RWPE2 (cell line): ENCODE measurements around the gene CRY1.
"Not testable (repeated sequence)": the region's sequence is repeated elsewhere in the genome, so short reads cannot be mapped to it uniquely, and the experiment has no call there.

Experiments used
- ATAC-seq: fragments of 200-7000 bp; cut with Tn5 transposase; 3 replicates; pipeline ENCODE4 v1.9.1; 2021; ENCODE audit warnings: low read depth
- DNase-seq: peaks from one replicate; pipeline ENCODE4 v3.0.0-alpha.2; 2020; ENCODE audit warnings: low spot score
- H3K27ac ChIP-seq: fragments of 450-650 bp; 2 replicates; pipeline ENCODE4 v1.5.1; 2017; ENCODE audit warnings: mild to moderate bottlenecking; ENCODE audit not compliant: poor library complexity, severe bottlenecking
- H3K27me3 ChIP-seq: fragments of 250-450 bp; sonication (Bioruptor Pico); 2 replicates; pipeline ENCODE4 v1.5.1; 2021; ENCODE audit warnings: mild to moderate bottlenecking, moderate library complexity; ENCODE audit not compliant: insufficient read depth, poor library complexity, severe bottlenecking
- H3K36me3 ChIP-seq: fragments of 250-450 bp; sonication (Bioruptor Pico); 2 replicates; pipeline ENCODE4 v1.5.1; 2020; ENCODE audit warnings: low read depth, mild to moderate bottlenecking, moderate library complexity
- H3K4me1 ChIP-seq: fragments of 250-450 bp; sonication (Bioruptor Pico); 2 replicates; pipeline ENCODE4 v1.5.1; 2021; ENCODE audit warnings: mild to moderate bottlenecking, moderate library complexity; ENCODE audit not compliant: insufficient read depth, poor library complexity, severe bottlenecking
- H3K4me3 ChIP-seq: fragments of 250-450 bp; sonication (Bioruptor Pico); 2 replicates; pipeline ENCODE4 v1.5.1; 2021; ENCODE audit warnings: mild to moderate bottlenecking, moderate library complexity; ENCODE audit not compliant: severe bottlenecking
- H3K9me3 ChIP-seq: fragments of 250-450 bp; sonication (Bioruptor Pico); 2 replicates; pipeline ENCODE4 v1.5.1; 2021; ENCODE audit warnings: mild to moderate bottlenecking, moderate library complexity; ENCODE audit not compliant: severe bottlenecking
- TF ChIP-seq, protein P1 (sequence below): fragments of 450-650 bp; IDR thresholded peaks from one replicate; pipeline ENCODE4 v1.5.1; 2017; ENCODE audit warnings: mild to moderate bottlenecking, moderate library complexity; ENCODE audit not compliant: poor library complexity, severe bottlenecking

CRY1 gene

DNA sequence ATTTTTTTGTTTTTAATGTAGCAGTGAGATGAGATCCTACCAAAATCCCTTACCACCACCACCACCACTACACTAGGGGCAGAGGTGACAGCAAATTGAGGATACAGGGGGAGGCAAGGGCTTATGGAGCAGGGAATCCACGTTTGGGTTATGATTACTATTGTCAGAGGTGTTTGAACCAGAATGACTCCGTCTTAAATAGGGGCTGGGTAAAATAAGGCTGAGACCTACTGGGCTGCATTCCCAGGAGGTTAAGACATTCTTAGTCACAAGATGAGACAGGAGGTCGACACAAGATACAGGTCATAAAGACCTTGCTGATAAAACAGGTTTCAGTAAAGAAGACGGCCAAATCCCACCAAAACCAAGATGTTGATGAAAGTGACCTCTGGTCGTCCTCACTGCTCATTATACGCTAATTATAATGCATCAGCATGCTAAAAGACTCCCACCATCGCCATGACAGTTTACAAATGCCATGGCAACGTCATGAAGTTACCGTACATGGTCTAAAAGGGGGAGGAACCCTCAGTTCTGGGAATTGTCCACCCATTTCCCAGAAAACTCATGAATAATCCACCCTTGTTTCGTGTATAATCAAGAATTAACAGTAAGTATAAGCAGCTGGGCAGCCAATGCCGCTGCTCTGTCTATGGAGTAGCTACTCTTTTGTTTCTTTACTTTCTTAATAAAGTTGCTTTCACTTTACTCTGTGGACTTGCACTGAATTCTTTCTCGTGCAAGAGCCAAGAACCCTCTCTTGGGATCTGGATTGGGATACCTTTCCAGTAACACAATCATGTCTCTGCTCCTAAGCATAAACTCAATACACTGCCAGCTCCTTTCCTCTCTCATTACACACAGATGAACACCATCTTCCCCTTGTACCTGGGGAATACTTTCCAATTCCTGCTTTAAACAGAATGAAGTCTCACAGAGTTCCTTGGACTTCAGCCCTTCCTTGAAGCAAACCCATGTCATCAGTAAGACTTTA lies 16.7 kb upstream of the CRY1 start:
- H3K27ac ChIP-seq, result no peak overlapping the region
- TF ChIP-seq, protein P1, sequence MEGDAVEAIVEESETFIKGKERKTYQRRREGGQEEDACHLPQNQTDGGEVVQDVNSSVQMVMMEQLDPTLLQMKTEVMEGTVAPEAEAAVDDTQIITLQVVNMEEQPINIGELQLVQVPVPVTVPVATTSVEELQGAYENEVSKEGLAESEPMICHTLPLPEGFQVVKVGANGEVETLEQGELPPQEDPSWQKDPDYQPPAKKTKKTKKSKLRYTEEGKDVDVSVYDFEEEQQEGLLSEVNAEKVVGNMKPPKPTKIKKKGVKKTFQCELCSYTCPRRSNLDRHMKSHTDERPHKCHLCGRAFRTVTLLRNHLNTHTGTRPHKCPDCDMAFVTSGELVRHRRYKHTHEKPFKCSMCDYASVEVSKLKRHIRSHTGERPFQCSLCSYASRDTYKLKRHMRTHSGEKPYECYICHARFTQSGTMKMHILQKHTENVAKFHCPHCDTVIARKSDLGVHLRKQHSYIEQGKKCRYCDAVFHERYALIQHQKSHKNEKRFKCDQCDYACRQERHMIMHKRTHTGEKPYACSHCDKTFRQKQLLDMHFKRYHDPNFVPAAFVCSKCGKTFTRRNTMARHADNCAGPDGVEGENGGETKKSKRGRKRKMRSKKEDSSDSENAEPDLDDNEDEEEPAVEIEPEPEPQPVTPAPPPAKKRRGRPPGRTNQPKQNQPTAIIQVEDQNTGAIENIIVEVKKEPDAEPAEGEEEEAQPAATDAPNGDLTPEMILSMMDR, result no peak
- DNase-seq (no peak), ATAC-seq (no peak)
- no peak overlapping the region for H3K4me3 ChIP-seq
- H3K36me3 ChIP-seq, result no peaks in the 10 kb centered on the region
- H3K4me1 ChIP-seq, result peaks cover 3% of the 10 kb centered on the region
- H3K9me3 ChIP-seq, result no peaks in the 10 kb centered on the region
- no peaks in the 10 kb centered on the region for H3K27me3 ChIP-seq

GRCh38 chr12:107108995-107109508 lies 15.7 kb upstream of the CRY1 start:
- Histone ChIP-seq H3K4me3 (no peak overlapping the region), H3K4me1 (peaks cover 7% of the 10 kb centered on the region), H3K36me3 (no peaks in the 10 kb centered on the region), H3K27ac (no peak overlapping the region), H3K27me3 (no peaks in the 10 kb centered on the region), H3K9me3 (no peaks in the 10 kb centered on the region)
- DNase-seq (no peak), ATAC-seq (no peak)
- TF ChIP-seq, protein P1, result no peak

- H3K27ac ChIP-seq, DNase-seq, H3K4me1 ChIP-seq, H3K36me3 ChIP-seq, H3K4me3 ChIP-seq, ATAC-seq, H3K27me3 ChIP-seq, H3K9me3 ChIP-seq: not testable (repeated sequence)
These were observed 15.0 kb upstream of the CRY1 start for GRCh38 chr12:107108366-107108765.

- H3K27ac ChIP-seq, result no peak overlapping the region
- ATAC-seq, result no peak
- TF ChIP-seq, protein P1, result no peak
- H3K27me3 ChIP-seq, result no peaks in the 10 kb centered on the region
- no peaks in the 10 kb centered on the region for H3K9me3 ChIP-seq
- H3K36me3 ChIP-seq, result no peaks in the 10 kb centered on the region
- peaks cover 7% of the 10 kb centered on the region for H3K4me1 ChIP-seq
- H3K4me3 ChIP-seq, result no peak overlapping the region
- no peak for DNase-seq
These were observed 14.0 kb upstream of the CRY1 start for GRCh38 chr12:107107381-107107780.

- no peak overlapping the region for H3K4me3 ChIP-seq
- no peaks in the 10 kb centered on the region for H3K9me3 ChIP-seq
- no peak overlapping the region for H3K27ac ChIP-seq
- H3K4me1 ChIP-seq, result peaks cover 7% of the 10 kb centered on the region
- no peaks in the 10 kb centered on the region for H3K27me3 ChIP-seq
- H3K36me3 ChIP-seq, result no peaks in the 10 kb centered on the region
- no peak for ATAC-seq
- DNase-seq, result no peak
- TF ChIP-seq, protein P1, result no peak
These were observed 13.1 kb upstream of the CRY1 start for GRCh38 chr12:107106241-107107025.
